ENCODE measurements around the gene KCNK17.

Gene KCNK17

GRCh38 chr6:39314273-39314795 lies at the start of gene KCNK17:
KCNK17 (minus strand) TSS chr6:39314419; CDS start chr6:39314320, 99 bp downstream.
- TF ChIP-seq CTCF (IDR thresholded peaks at IDR 0.05) (no peak), ZFX (IDR thresholded peaks at IDR 0.05; ENCODE audit: borderline replicate concordance) (no peak)
- H3K27ac ChIP-seq = no peak within 1 kb of the TSS

- no peak overlapping the region for H3K27ac ChIP-seq
- TF ChIP-seq ZFX (IDR thresholded peaks at IDR 0.05; ENCODE audit: borderline replicate concordance) (no peak), CTCF (IDR thresholded peaks at IDR 0.05) (no peak)
Observed at GRCh38 chr6:39363280-39363679, 49.1 kb upstream of the KCNK17 start.

GRCh38 chr6:39362487-39362865 lies 48.3 kb upstream of the KCNK17 start:
- no peak overlapping the region for H3K27ac ChIP-seq
- TF ChIP-seq ZFX (IDR thresholded peaks at IDR 0.05; ENCODE audit: borderline replicate concordance) = no peak
- TF ChIP-seq CTCF (IDR thresholded peaks at IDR 0.05) = no peak

GRCh38 chr6:39361657-39362486 lies 47.7 kb upstream of the KCNK17 start:
- no peak overlapping the region for H3K27ac ChIP-seq
- no peak for TF ChIP-seq ZFX (IDR thresholded peaks at IDR 0.05; ENCODE audit: borderline replicate concordance)
- TF ChIP-seq CTCF (IDR thresholded peaks at IDR 0.05) = peak; percentile 90

GRCh38 chr6:39360378-39360777 lies 46.2 kb upstream of the KCNK17 start:
- TF ChIP-seq ZFX (IDR thresholded peaks at IDR 0.05; ENCODE audit: borderline replicate concordance) (no peak), CTCF (IDR thresholded peaks at IDR 0.05) (no peak)
- no peak overlapping the region for H3K27ac ChIP-seq

GRCh38 chr6:39357998-39358686 lies 43.9 kb upstream of the KCNK17 start:
- no peak overlapping the region for H3K27ac ChIP-seq
- TF ChIP-seq CTCF (IDR thresholded peaks at IDR 0.05) (no peak), ZFX (IDR thresholded peaks at IDR 0.05; ENCODE audit: borderline replicate concordance) (no peak)
